22Rv1 (cell line): Measurements from ENCODE around the gene THRSP.

Experiments
- ZFX ChIP-seq: fragments of 450-650 bp; IDR thresholded peaks from 2 replicates; pipeline ENCODE4 v1.6.1; 2017; ENCODE audit warnings: antibody characterized with exemption, borderline replicate concordance
- TF ChIP-seq, protein P1 (sequence below): fragments of 450-650 bp; IDR thresholded peaks from 2 replicates; pipeline ENCODE4 v1.5.1; 2017; ENCODE audit warnings: mild to moderate bottlenecking

DNA sequence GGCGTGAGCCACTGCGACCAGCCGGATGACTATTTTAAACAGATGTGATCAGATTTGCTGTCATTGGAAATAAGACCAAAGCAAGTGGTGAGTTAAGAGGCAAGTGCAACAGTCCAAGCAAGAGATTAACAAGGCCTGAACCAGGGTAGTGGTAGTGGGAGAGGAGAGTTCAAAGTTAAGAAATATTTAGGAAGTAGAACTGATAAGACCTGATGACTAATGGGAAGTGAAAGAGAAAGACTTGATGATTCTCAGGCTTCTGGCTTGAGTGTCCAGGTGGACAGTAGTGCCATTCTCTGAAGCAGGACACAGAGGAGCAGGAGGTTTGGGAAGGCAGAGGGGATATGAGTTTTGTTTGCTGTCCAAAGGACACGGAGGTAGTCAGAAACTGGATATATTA is 8.8 kb downstream of the THRSP start:
- TF ChIP-seq, protein P1, sequence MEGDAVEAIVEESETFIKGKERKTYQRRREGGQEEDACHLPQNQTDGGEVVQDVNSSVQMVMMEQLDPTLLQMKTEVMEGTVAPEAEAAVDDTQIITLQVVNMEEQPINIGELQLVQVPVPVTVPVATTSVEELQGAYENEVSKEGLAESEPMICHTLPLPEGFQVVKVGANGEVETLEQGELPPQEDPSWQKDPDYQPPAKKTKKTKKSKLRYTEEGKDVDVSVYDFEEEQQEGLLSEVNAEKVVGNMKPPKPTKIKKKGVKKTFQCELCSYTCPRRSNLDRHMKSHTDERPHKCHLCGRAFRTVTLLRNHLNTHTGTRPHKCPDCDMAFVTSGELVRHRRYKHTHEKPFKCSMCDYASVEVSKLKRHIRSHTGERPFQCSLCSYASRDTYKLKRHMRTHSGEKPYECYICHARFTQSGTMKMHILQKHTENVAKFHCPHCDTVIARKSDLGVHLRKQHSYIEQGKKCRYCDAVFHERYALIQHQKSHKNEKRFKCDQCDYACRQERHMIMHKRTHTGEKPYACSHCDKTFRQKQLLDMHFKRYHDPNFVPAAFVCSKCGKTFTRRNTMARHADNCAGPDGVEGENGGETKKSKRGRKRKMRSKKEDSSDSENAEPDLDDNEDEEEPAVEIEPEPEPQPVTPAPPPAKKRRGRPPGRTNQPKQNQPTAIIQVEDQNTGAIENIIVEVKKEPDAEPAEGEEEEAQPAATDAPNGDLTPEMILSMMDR = no peak
- TF ChIP-seq ZFX = no peak
